BJ (cell line): ENCODE results near the gene OR2Y1. TPM values are rescaled to one million over a fixed set of nuclear protein-coding genes. Genes with fewer than 3 reads are reported as not detected.

Experiments used
- CTCF ChIA-PET: fragments of 350-600 bp; formaldehyde crosslinking; extraction: SDS; loops from one replicate; lab custom pipeline; 2021; ENCODE audit warnings: antibody characterized with exemption, inconsistent platforms; lab: Yijun Ruan, JAX
- POLR2A ChIA-PET: fragments of 300-600 bp; sonication (Branson Sonifier 250); formaldehyde crosslinking; extraction: SDS; loops from one replicate; lab custom pipeline; 2021; ENCODE audit warnings: antibody characterized with exemption; lab: Charles Lee
- DNase-seq: peaks from one replicate; pipeline ENCODE4 v3.0.0-alpha.2; 2011; ENCODE audit warnings: low read depth
- H3K27me3 ChIP-seq: 2 replicates; pipeline ENCODE4 v1.6.0; 2011; ENCODE audit warnings: low read length; ENCODE audit not compliant: control insufficient read depth, insufficient read depth
- H3K36me3 ChIP-seq: 2 replicates; pipeline ENCODE4 v1.5.1; 2011; ENCODE audit warnings: low read length; ENCODE audit not compliant: control insufficient read depth, insufficient read depth
- H3K4me3 ChIP-seq: 2 replicates; pipeline ENCODE4 v1.5.1; 2011; ENCODE audit warnings: low read depth, mild to moderate bottlenecking, control low read depth, low read length
- CTCF ChIP-seq: IDR thresholded peaks from 2 replicates; pipeline ENCODE4 v1.5.1; 2011; ENCODE audit warnings: low read depth, mild to moderate bottlenecking, control low read depth, inconsistent platforms, low read length, moderate library complexity; ENCODE audit not compliant: insufficient read depth
- polyA plus RNA-seq: library from polyadenylated mRNA; depleted of rRNA; stranded (reverse); fragments of >200 nt; gene quantifications from 2 replicates; pipeline ENCODE4 v1.2.3, GENCODE V29; 2011

Gene OR2Y1
- polyA plus RNA-seq, 1 experiment = not detected

GRCh38 chr5:180779985-180780610 is 40.2 kb upstream of the OR2Y1 start:
- ChIA-PET POLR2A (no interaction called here), CTCF (interaction anchor here (0.6 to 0.9 kb wide), 2 partner anchors 228 to 291 kb away, joined by 3 read pairs; no protein-coding TSS in a partner anchor)
- no peaks in the 10 kb centered on the region; the same call in 1 of the 2 replicates for H3K36me3 ChIP-seq
- DNase-seq = no peak
- H3K4me3 ChIP-seq = no peak overlapping the region
- no peaks in the 10 kb centered on the region for H3K27me3 ChIP-seq
- TF ChIP-seq CTCF = no peak

- CTCF ChIA-PET = no interaction called here
- DNase-seq = no peak
- TF ChIP-seq CTCF = no peak
- Histone ChIP-seq H3K27me3 (no peaks in the 10 kb centered on the region), H3K36me3 (no peaks in the 10 kb centered on the region; the same call in 1 of the 2 replicates), H3K4me3 (no peak overlapping the region)
- POLR2A ChIA-PET = no interaction called here
Measured at GRCh38 chr5:180777475-180777874, 37.6 kb upstream of the OR2Y1 start.

GRCh38 chr5:180776376-180776775 is 36.5 kb upstream of the OR2Y1 start:
- ChIA-PET POLR2A (no interaction called here), CTCF (no interaction called here)
- H3K27me3 ChIP-seq = no peaks in the 10 kb centered on the region

GRCh38 chr5:180775624-180776023 is 35.8 kb upstream of the OR2Y1 start:
- TF ChIP-seq CTCF = no peak
- Histone ChIP-seq H3K36me3 (no peaks in the 10 kb centered on the region; the same call in 1 of the 2 replicates), H3K4me3 (no peak overlapping the region), H3K27me3 (no peaks in the 10 kb centered on the region)
- CTCF ChIA-PET = no interaction called here
- DNase-seq = no peak
- POLR2A ChIA-PET = no interaction called here

More at GRCh38 chr5:180776376-180776775, 36.5 kb upstream of the OR2Y1 start:
- no peak for DNase-seq
- H3K36me3 ChIP-seq = no peaks in the 10 kb centered on the region; the same call in 1 of the 2 replicates
- H3K4me3 ChIP-seq = no peak overlapping the region
- TF ChIP-seq CTCF = no peak

- TF ChIP-seq CTCF = no peak
- CTCF ChIA-PET = no interaction called here
- DNase-seq = no peak
- Histone ChIP-seq H3K4me3 (no peak overlapping the region), H3K36me3 (no peaks in the 10 kb centered on the region), H3K27me3 (no peaks in the 10 kb centered on the region)
- POLR2A ChIA-PET = no interaction called here
Measured at GRCh38 chr5:180771839-180772238, 32.0 kb upstream of the OR2Y1 start.
